KMS-11 (cell line): ENCODE data around the gene TJP3.

ENCODE experiments used
- H2AFZ ChIP-seq: fragments of 200-600 bp; sonication (generic); 2 replicates; pipeline ENCODE4 v1.6.1; 2016; ENCODE audit warnings: antibody characterized with exemption, mixed run types, low read depth
- H3K27ac ChIP-seq: fragments of 200-600 bp; sonication (generic); 2 replicates; pipeline ENCODE4 v1.6.1; 2016; ENCODE audit warnings: mild to moderate bottlenecking, mixed run types
- H3K27me3 ChIP-seq: fragments of 200-600 bp; sonication (generic); 2 replicates; pipeline ENCODE4 v1.6.1; 2017; ENCODE audit warnings: mild to moderate bottlenecking, low read depth, mixed run types, moderate library complexity; ENCODE audit not compliant: insufficient read depth
- H3K36me3 ChIP-seq: fragments of 200-600 bp; sonication (generic); 2 replicates; pipeline ENCODE4 v1.6.1; 2017; ENCODE audit warnings: mild to moderate bottlenecking, mixed run types; ENCODE audit not compliant: insufficient read depth
- H3K4me1 ChIP-seq: fragments of 200-600 bp; sonication (generic); 2 replicates; pipeline ENCODE4 v1.6.1; 2016; ENCODE audit warnings: mild to moderate bottlenecking, low read depth, mixed run types; ENCODE audit not compliant: poor library complexity, severe bottlenecking
- H3K4me2 ChIP-seq: fragments of 200-600 bp; sonication (generic); 2 replicates; pipeline ENCODE4 v1.7.0; 2016; ENCODE audit warnings: mild to moderate bottlenecking, mixed run types
- H3K4me3 ChIP-seq: fragments of 200-600 bp; sonication (generic); IDR thresholded peaks from 2 replicates; pipeline ENCODE4 v1.6.1; 2017; ENCODE audit warnings: low read depth, low read length, mixed read lengths; ENCODE audit not compliant: insufficient read depth
- H3K79me2 ChIP-seq: fragments of 200-600 bp; sonication (generic); 2 replicates; pipeline ENCODE4 v1.6.1; 2016; ENCODE audit warnings: low read depth, mixed run types; ENCODE audit not compliant: insufficient read depth
- H3K9ac ChIP-seq: fragments of 200-600 bp; sonication (generic); 2 replicates; pipeline ENCODE4 v1.6.1; 2016; ENCODE audit warnings: mild to moderate bottlenecking, mixed run types
- H4K20me1 ChIP-seq: fragments of 200-600 bp; sonication (generic); 2 replicates; pipeline ENCODE4 v1.6.1; 2016; ENCODE audit warnings: mild to moderate bottlenecking, mixed run types; ENCODE audit not compliant: insufficient read depth
- CTCF ChIP-seq: fragments of 200-600 bp; sonication (generic); conservative IDR thresholded peaks from 2 replicates; pipeline ENCODE4 v1.6.1; 2017; ENCODE audit warnings: low read depth, mild to moderate bottlenecking, antibody characterized with exemption, low read length, moderate library complexity, mixed read lengths

TJP3 gene

GRCh38 chr19:3682741-3683404 is 25.3 kb upstream of the TJP3 start:
- Histone ChIP-seq H3K27me3 (no peaks in the 10 kb centered on the region), H3K4me3 (no peak overlapping the region), H3K9ac (no peak overlapping the region), H2AFZ (no peak overlapping the region), H3K27ac (no peak overlapping the region), H3K36me3 (no peaks in the 10 kb centered on the region), H3K4me1 (peaks cover 23% of the 10 kb centered on the region), H3K79me2 (peaks cover 4% of the 10 kb centered on the region; the same call in 1 of the 2 replicates), H3K4me2 (no peak overlapping the region), H4K20me1 (no peaks in the 10 kb centered on the region)
- TF ChIP-seq CTCF = no peak

GRCh38 chr19:3683405-3684053 is 24.7 kb upstream of the TJP3 start:
- TF ChIP-seq CTCF = no peak
- no peak overlapping the region for H3K9ac ChIP-seq
- H3K4me1 ChIP-seq = peaks cover 26% of the 10 kb centered on the region
- H3K4me3 ChIP-seq = no peak overlapping the region
- H2AFZ ChIP-seq = no peak overlapping the region
- H4K20me1 ChIP-seq = no peaks in the 10 kb centered on the region
- H3K27ac ChIP-seq = no peak overlapping the region
- H3K27me3 ChIP-seq = no peaks in the 10 kb centered on the region
- H3K4me2 ChIP-seq = no peak overlapping the region
- peaks cover 4% of the 10 kb centered on the region; the same call in 1 of the 2 replicates for H3K79me2 ChIP-seq
- H3K36me3 ChIP-seq = no peaks in the 10 kb centered on the region

GRCh38 chr19:3684054-3684816 is 23.9 kb upstream of the TJP3 start:
- H3K9ac ChIP-seq = no peak overlapping the region
- no peak overlapping the region for H3K27ac ChIP-seq
- H3K27me3 ChIP-seq = no peaks in the 10 kb centered on the region
- H3K36me3 ChIP-seq = no peaks in the 10 kb centered on the region
- H3K4me1 ChIP-seq = peaks cover 33% of the 10 kb centered on the region
- no peak overlapping the region for H2AFZ ChIP-seq
- no peak overlapping the region for H3K4me2 ChIP-seq
- H4K20me1 ChIP-seq = no peaks in the 10 kb centered on the region
- H3K4me3 ChIP-seq = no peak overlapping the region
- H3K79me2 ChIP-seq = peaks cover 4% of the 10 kb centered on the region; the same call in 1 of the 2 replicates
- no peak for TF ChIP-seq CTCF

- H3K4me1 ChIP-seq = peaks cover 40% of the 10 kb centered on the region
- H3K9ac ChIP-seq = no peak overlapping the region
- no peak overlapping the region for H2AFZ ChIP-seq
- no peaks in the 10 kb centered on the region for H4K20me1 ChIP-seq
- no peak overlapping the region for H3K27ac ChIP-seq
- H3K27me3 ChIP-seq = no peaks in the 10 kb centered on the region
- peaks cover 8% of the 10 kb centered on the region; the same call in 1 of the 2 replicates for H3K79me2 ChIP-seq
- H3K4me2 ChIP-seq = no peak overlapping the region
- H3K36me3 ChIP-seq = no peaks in the 10 kb centered on the region
- no peak overlapping the region for H3K4me3 ChIP-seq
- TF ChIP-seq CTCF = 0 out of 2 replicates have a peak, but pooled peaks have one; percentile 27
Observed at GRCh38 chr19:3684817-3685410, 23.3 kb upstream of the TJP3 start.
